GM12865 (cell line): Measurements from ENCODE around the gene SRRM4.

Experiments used
- DNase-seq: peaks from one replicate; pipeline ENCODE4 v3.0.0; 2010; ENCODE audit warnings: low read depth
- H3K4me3 ChIP-seq: 2 replicates; pipeline ENCODE4 v1.5.1; 2011; ENCODE audit warnings: mild to moderate bottlenecking, low read depth, low read length, control low read depth
- TF ChIP-seq, protein P1 (sequence below): IDR thresholded peaks from 2 replicates; pipeline ENCODE4 v1.5.1; 2011; ENCODE audit warnings: low read length, control low read depth, low read depth, inconsistent platforms; ENCODE audit not compliant: insufficient read depth; ENCODE audit errors: missing control alignments

Gene SRRM4

DNA sequence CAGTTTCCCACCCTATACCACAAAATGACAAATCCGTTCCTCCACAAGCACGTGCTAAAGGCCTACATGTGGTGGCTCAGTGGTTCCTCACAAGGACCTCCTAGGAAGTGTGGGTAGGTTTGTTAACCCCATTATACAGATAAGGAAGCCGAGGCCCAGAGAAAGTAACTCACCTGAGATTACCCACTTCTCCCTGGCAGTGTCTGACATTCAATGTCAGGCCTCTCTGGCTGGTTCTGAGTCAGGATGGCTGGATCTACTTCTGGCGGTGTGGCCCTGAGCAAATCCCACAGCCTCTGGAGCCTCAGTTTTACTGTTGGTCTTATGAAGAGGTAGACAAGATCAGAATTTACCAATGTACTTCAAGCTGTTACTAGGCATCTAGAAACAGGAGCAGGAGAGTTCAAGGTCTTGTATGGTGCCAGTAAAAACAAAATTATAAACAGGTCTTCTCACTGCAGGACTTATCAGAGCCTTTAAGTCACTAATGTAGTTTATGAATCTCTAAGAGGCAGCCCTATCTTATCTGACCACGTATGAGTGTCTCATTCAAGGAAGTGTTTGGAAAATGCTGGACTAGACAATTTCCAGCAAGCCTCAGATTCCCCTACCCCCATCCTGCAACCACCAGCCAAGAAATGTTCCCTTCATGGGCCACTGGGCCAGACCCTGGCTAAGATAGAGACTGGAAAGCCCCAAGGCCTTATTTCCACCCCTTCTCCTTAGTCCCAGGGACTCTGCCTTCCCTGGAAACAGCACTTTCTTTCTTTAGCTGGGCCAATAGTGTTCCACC, 201.6 kb downstream of the SRRM4 start:
- no peak for DNase-seq
- TF ChIP-seq, protein P1, sequence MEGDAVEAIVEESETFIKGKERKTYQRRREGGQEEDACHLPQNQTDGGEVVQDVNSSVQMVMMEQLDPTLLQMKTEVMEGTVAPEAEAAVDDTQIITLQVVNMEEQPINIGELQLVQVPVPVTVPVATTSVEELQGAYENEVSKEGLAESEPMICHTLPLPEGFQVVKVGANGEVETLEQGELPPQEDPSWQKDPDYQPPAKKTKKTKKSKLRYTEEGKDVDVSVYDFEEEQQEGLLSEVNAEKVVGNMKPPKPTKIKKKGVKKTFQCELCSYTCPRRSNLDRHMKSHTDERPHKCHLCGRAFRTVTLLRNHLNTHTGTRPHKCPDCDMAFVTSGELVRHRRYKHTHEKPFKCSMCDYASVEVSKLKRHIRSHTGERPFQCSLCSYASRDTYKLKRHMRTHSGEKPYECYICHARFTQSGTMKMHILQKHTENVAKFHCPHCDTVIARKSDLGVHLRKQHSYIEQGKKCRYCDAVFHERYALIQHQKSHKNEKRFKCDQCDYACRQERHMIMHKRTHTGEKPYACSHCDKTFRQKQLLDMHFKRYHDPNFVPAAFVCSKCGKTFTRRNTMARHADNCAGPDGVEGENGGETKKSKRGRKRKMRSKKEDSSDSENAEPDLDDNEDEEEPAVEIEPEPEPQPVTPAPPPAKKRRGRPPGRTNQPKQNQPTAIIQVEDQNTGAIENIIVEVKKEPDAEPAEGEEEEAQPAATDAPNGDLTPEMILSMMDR: no peak
- H3K4me3 ChIP-seq: no peak overlapping the region

DNA sequence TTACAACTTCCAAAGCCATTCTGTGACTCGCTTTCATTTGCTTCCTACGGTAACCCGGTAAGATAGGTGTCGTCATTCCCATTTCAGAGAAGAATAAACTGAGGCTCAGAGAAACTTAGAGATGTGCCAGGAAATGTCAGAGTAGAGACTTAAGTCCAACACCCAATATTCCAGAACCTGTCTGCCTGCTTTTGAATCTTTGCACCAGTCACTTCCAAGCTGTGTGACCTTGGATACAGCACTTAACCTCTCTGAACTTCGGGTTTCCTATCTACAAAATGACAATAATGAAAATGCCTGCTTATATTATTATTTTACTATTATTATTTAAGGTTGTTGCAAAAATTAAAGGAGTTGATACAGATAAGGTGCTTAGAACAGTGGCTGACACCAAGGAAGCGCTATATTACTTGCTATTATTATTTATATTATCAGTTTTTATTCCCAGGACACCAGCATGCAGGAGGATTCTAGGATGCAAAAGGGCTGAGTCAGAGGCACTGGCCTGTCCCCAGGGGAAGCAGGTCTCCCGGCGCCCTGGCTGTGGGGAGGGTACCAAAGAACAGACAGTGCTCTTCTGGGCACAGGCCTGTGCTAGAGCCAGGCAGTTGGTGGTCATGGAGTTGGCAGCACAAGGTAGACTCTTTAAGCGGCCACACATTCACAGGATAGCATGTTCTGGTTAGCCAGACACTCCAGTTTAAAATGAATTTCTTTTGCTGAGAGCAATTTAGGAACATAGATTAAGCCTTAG, 202.8 kb downstream of the SRRM4 start:
- TF ChIP-seq, protein P1: no peak
- no peak overlapping the region for H3K4me3 ChIP-seq

DNA sequence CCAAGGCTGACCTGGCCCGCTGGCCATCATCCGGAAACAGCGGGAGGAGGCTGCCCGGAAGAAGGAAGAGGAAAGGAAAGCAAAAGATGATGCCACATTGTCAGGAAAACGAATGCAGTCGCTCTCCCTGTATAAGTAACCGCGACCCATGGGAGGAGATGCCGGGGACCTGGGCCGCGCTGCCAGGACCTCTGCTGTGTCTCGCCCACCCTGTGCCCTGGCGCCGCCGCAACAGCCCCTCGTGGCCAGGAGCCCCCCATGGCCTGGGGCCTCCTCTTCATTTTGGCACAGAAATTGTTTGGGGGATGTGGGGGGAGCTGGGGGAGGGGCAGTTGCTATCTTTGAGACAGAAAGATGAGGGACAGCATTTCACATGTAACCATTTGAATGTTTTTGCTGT, 213.9 kb downstream of the SRRM4 start:
- H3K4me3 ChIP-seq: no peak overlapping the region
- TF ChIP-seq, protein P1: no peak
- no peak for DNase-seq

More for the DNA sequence above, 202.8 kb downstream of the SRRM4 start:
- no peak for DNase-seq

DNA sequence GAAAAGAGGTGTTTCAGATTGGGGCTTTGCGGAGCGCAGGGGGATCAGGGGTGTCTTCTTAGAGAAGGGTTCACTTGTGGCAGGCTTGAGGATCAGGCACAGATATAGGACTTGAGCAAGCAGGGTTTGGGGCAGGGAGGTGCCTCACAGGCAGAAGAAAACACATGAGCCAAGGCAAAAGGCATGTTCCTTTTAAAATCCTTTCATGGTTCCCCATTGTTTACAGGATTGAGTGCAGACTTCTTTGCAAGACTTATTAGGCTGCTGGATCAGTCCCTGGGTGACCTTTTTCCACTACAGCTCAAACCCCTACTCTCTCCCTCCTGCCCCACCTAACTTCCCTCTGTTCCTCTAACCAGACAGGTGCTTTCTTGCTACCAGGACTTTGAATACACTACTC, 217.1 kb downstream of the SRRM4 start:
- TF ChIP-seq, protein P1: no peak
- H3K4me3 ChIP-seq: no peak overlapping the region

DNA sequence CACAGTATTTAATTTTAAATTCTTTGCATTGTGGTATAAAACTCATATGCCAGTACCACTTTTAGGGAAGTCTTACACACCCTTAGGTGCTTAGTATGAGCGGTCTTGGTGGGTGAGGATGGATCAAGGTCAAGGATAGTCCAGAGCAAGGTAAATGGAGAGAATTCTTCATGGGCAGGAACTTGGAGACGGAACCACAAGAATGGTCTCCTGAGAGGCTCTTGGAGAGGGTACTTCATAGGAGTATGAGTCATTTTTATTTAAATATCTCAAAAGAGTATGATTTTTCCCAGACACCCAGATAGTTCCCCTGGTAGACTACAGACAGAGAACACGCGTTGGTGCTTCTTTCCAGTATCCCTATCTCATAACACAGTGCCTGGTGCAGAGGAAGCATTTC, 219.3 kb downstream of the SRRM4 start:
- TF ChIP-seq, protein P1: no peak

More for the DNA sequence above, 217.1 kb downstream of the SRRM4 start:
- DNase-seq: no peak

DNA sequence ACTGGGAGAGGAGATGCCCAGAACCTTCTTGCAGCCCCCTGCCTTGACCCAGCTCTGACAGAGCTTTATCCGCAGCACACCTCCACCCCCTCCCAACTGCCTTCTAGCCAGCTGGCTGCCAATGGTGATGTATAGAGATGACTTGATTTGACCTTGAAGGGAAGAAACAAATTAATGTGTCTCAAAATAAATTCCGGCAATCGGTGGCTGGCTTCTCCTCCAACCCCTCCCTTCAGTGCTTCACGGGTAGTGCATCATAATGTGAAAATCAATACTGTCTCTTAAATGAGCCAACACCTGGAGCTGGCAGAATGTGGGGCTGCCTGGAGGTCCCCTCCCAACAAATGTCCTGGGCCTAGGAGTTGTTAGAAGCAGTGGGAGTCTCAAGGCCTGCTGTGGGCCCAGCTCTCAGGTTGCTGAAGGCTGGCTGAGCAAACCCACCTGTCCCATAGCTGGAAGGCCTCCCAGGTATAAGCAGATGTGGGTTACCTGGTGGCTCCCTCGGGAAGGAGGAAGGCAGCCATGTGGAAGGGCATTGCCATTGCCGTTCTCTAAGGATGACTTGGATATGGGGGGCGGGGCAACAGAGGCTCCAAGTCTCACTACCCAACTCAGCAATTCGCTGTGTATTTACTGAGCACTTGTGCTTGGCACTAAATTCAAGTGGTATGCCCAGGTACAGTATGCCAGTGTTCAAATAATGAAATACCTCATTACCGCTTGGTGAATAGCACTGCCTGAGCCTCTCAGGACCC, 220.6 kb downstream of the SRRM4 start:
- TF ChIP-seq, protein P1: no peak
- DNase-seq: no peak
- H3K4me3 ChIP-seq: no peak overlapping the region

More for the DNA sequence above, 219.3 kb downstream of the SRRM4 start:
- no peak for DNase-seq
- no peak overlapping the region for H3K4me3 ChIP-seq
